ENCODE results near the gene SPPL3.

- TF ChIP-seq CTCF (IDR thresholded peaks at IDR 0.05): no peak
- no peak for TF ChIP-seq POLR2A (IDR thresholded peaks at IDR 0.05)
These were observed 112.4 kb downstream of the SPPL3 start for GRCh38 chr12:120791669-120792176.

All from esophagus squamous epithelium (tissue), 4 donors.